G401.6 (cell line): ENCODE measurements around the gene BST1.

Source experiments
- FAIRE-seq: peaks from 2 replicates; lab custom pipeline; 2012; peaks lifted over from hg19 to GRCh38; lab: Jason Lieb, UNC

BST1 gene

DNA sequence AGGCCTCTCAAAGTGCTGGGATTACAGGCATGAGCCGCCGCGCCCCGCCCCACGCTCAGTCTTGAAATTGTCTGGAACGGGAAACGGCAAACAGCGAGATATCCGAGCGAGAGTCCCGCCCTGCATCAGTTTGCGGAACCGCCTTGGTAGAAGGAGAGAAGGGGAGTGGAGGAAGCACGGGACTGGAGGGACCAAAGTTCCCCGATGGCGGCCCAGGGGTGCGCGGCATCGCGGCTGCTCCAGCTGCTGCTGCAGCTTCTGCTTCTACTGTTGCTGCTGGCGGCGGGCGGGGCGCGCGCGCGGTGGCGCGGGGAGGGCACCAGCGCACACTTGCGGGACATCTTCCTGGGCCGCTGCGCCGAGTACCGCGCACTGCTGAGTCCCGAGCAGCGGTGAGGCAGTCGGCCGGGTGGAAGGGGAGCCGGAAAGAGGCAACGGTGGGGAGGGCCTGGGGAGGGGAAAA lies at the start of gene BST1:
BST1 (plus strand) TSS at position 125 of the 463 bp plus-strand sequence; CDS start at position 205, 80 bp downstream.
- FAIRE-seq = no peak

- FAIRE-seq = no peak
These were observed 49.4 kb upstream of the BST1 start for GRCh38 chr4:15653420-15653819.

DNA sequence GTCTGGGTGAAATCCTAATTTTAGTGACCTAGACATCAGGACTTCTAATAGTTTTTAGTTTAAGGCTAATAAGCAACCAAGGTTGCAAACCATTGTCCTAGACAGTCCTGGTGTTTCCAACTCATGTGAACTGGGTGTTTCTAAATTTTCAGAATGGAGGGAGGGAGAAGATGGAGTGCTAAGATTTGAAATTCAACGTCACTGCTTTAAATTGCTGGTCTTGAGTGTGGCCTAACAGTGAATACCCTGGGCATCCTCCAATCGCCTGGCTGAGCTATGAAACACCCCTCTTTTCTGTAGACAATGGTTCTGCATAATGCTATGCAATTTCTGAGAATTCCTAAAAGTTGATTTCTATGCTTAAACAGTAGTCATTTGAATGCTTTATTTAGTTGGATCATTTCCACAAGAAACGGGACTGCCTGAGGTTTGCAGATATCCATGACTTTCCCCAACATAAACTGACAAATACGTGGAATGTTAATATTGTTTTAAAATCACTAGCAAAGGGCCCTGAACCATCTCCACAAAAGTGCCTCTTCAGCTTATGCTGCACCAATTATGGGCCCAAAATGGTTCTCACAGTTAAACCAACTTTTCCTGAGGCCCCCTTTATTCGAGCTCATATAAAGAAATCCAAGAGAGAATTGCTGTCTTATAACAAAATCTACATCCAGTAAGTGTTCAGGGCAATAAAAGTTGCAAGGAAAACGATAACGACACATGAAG lies 48.8 kb upstream of the BST1 start:
- FAIRE-seq = no peak

DNA sequence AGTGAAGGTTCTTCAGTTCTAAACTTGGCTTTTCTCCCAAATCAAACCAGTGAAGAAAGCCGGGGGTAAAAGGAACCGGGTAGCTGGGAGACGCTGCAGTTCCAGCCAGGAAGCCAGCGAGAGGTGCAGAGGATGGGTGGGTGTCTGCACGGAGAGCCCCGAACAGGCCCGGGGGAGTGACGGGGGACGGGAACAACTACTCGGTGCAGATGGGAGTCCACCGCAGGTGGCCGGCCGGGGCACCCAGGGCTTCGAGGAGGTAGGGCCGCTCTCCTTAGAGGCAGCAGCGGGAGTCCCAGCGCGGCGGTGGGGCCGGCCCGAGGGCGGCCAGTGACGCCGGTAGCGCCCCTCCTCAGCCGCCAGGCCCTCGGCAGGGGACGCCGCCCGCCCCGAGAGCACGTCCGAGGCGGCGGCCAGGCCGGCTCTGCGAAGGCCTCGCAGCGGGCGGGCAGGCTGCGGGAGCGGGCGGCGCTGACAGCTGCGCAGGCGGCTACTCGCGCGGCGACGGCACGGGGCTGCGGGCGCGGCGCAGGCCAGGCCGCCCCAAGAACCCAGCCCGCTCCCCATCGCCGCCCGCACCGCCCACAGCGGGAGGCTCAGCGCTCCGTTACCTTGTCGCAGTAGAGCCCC lies 48.2 kb upstream of the BST1 start:
- FAIRE-seq = no peak

- FAIRE-seq = no peak
These were observed 47.4 kb upstream of the BST1 start, which contains the start of gene FBXL5 for GRCh38 chr4:15655223-15656037. FBXL5 (minus strand) TSS chr4:15655357; CDS start chr4:15655287, 70 bp downstream.

DNA sequence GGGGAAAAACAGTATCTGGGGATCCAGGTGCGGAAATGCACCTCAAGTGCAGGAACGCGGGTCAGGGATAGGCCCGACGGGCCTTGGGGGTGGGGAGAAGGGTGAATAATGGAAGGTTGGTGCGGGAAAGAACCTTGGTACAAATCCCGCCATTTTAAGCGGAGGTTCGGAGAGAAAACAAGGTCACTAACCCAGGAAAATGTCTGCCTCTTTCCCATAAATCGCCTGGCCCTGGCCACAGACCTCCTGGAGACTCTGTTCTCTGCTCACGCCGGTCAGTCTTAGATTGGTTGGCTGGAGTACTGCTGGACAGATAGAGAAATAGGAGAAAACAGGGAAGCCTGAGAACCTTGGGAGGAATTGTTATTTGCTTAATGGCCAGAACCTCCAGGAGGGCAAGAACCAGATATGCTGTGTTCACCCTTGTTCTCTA lies 46.8 kb upstream of the BST1 start:
- no peak for FAIRE-seq

DNA sequence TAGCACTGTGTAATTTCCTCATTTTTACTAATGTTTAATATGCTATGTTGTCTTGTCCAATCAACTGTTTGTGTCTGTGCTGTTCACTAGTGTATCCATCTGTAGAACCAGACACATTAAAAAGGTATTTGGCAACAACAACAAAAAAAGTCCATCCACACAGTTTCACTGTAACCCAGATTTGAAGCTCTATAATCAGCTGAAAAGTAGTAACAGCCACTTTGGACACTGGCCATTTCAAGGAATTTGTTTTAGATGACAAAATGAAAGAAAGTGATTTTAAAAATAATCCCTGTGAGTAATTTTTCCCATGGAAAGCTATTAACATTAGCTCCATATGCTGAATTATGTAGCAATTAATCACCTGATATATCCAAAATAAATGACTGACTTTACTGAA lies 45.5 kb upstream of the BST1 start:
- FAIRE-seq = no peak

DNA sequence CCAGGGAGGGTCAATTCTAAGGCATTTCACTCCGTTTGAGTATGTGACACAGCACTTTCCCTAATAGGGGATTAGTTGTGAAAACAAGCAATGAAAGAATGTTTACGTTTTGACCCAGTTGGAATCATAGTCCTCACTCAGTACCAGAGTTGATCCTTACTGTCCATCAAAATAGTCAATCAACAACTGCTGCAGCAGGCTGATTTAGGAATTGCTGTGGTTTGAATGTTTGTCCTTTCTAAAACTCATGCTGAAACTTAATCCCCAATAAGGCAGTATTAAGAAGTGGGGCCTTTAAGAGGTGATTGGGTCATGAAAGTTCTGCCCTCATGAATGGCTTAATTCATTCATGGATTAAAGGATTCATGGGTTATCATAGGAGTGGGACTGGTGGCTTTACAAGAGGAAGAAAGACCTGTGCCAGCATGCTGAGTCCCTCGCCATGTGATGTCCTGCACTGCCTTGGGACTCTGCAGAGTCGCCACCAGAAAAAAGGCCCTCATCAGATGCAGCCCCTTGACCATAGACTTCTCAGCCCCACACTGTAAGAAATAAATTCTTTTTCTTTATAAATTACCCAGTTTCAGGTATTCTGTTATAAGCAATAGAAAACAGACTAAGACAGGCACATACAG lies 44.6 kb upstream of the BST1 start:
- FAIRE-seq = no peak

DNA sequence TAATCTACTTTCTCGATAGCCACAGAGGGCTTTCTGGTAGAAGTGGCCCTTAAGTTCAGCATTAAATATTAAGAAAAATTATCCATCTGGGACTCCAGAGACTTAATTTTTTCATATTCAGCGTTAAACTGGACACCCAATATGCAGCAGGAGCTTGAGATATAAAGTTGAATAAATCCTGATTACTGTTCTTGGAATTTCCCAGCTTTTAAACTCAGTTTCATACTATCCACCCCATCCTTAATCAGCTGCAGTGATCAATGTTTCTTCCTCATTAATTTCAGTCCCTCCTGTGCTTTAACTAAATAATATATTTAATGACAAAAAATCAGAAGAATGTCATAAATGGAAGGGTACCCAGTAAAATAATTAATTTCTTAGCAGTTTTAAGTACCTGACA lies 44.1 kb upstream of the BST1 start:
- FAIRE-seq = no peak

DNA sequence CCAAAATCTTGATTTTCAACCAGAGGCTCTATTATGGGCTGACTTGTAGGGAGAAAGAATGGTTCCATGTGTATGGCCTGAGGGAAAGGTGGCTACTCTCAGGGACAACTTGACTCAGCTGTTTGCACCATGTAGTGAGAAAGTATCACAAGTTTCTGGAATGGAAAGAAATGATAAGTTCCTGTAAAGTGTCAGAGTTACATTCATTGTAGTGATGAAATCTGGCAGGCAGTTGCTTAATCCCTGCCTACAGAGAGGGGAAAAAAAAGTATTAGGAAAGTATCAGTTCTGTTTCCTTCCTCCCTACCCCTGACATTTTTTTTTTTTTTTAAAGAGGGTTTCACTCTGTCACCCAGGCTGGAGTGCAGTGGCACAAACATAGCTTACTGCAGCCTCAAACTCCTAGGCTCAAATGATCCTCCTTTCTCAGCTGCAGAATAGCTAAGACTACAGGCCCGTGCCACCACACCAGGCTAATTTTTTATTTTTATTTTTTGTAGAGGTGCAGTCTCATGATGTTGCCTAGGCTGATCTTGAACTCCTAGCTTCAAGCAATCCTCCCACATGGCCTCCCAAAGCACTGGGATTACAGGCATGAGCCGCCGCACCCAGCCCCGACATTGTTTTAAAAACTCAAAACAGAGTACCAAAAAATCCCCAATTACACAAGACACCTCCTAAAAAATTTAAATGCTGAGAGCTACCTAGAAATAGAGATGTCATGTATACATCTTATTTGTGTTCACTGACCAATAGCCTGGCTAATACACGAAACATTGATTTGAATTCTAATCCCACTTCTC lies 42.9 kb upstream of the BST1 start:
- no peak for FAIRE-seq

- FAIRE-seq = no peak
These were observed 37.0 kb upstream of the BST1 start for GRCh38 chr4:15665753-15666365.

DNA sequence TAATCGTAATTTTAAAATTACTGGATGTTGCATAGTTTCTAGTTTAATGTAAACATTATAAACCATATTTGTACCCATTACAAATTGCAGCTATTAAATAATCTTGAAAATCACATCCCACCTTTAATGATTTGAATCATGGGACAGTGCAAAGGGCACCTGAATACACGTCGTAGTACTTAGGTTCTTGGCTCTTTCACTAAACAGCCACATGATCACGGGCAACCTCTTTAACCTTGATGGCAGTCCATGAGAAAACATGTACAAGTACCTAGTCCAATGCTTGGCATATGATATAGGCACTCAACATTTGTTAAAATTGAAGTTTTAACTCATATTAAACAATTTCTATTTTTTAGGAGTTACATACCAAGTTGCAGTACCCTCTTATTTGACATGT lies 35.9 kb upstream of the BST1 start:
- peak; percentile 70 for FAIRE-seq

DNA sequence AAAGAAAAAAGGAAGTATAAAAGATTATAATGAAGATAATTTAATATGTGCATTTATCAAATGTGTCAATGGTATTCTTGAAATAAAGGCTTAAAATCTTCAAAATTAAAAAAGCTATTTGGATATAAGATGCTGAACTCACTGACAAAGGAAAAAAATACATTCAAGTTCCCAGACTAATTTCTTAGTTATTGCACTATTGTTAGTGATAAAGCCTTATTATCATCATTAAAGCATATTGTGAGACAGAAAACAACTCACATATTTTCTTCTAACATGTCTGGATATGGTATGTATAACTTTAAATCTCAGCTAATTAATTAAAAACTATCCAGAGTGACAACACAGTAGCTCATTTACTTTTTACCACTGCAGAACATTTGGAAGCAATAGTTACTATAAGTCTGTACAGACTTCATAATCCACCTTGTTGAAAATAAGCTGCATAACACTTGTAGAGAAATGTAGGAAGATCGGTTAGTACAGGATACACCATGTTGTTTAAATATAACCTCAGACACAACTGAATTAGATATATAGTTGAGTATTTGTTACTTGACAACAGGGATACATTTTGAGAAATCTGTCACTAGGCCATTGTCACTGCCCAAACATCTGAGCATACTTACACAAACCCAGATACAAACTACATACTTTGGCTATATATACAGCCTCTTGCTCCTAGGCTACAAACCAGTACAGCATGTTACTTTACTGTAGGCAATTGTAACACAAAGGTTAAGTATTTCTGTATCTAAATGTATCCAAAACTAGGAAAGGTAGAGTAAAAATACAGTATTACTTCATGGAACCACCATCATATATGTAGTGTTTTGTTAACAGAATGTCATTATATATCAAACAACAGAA lies 34.1 kb upstream of the BST1 start:
- FAIRE-seq = no peak

DNA sequence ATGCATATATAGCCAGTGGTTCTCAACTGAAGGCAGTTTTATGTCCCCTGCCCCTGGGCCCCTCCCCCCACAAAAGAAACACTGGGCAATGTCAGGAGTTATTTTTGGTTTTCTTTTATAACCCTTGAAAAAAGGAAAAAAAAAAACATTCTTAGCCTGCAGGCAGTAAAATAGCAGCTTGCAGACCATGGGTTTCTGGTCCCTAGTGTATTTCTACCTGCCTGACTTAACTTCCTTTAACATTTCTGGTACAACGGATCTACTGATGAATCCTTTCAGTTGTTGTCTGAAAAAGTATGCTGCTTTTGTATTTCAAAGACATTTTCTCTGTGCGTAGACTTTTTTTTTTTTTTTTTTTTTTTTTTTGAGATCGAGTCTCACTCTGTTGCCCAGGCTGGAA lies 32.3 kb upstream of the BST1 start:
- no peak for FAIRE-seq

GRCh38 chr4:15672101-15672500 lies 30.8 kb upstream of the BST1 start:
- no peak for FAIRE-seq

DNA sequence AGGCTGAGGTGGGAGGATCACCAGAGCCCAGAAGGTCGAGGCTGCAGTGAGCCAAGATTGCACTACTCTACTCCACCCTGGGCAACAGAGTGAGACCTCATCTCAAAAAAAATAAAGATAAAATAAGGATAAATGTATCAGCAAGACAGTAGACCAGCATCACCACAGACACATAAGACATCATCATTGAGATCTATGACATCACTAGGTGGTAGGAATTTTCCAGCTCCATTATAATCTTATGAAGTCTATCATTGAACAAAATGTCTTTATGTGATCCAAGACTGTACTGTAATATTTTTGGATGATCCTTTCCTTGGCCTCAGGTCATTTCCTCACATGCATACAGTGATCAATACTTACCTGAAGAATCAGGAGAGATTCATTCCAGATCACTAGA lies 29.5 kb upstream of the BST1 start:
- FAIRE-seq = no peak

- FAIRE-seq = no peak
These were observed 28.8 kb upstream of the BST1 start for GRCh38 chr4:15674046-15674445.

DNA sequence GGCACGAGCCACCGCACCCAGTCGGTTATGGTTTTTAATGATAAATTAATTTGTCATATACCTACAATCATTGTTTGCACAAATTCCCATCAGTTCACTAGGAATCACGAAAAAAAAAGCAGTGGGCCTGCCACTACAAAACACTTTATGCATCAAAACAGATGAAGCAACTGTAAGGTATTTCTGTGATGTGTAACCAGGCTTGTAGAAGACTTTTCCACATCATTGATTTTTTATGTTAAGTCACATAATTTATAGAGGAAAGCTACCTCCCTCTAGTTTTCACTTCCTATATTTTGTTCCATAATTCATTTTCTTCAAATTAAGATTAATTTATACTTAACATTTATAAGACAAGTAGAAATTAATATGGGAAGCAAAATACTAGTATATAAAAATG lies 27.9 kb upstream of the BST1 start:
- FAIRE-seq = peak; percentile 11

GRCh38 chr4:15675356-15675755 lies 27.5 kb upstream of the BST1 start:
- FAIRE-seq = no peak

GRCh38 chr4:15676039-15676438 lies 26.8 kb upstream of the BST1 start:
- FAIRE-seq = no peak
